G401 (cell line): Measurements from ENCODE around the gene ALS2CL. TPM values are rescaled to one million over a fixed set of nuclear protein-coding genes. Genes with fewer than 3 reads are reported as not detected.

ENCODE experiments used
- DNase-seq: peaks from one replicate; pipeline ENCODE4 v3.0.0-alpha.2; 2015; ENCODE audit warnings: low spot score
- in situ Hi-C: cut with HindIII; loops from 2 replicates; pipeline ENCODE4 v1.10.0; 2016; ENCODE audit warnings: low sequenced_read_pairs, mixed read lengths
- total RNA-seq: library from RNA; depleted of rRNA; stranded (reverse); fragments of >200 nt; shearing (Covaris generic); gene quantifications from 2 replicates; pipeline ENCODE4 v1.2.3, GENCODE V29; 2014

The ALS2CL gene
- total RNA-seq, 1 experiment from 2014 or later = 0.20 TPM

GRCh38 chr3:46670000-46670890 is 23.2 kb downstream of the ALS2CL start:
- DNase-seq = no peak
- in situ Hi-C loops = no loop called here

GRCh38 chr3:46669191-46669999 is 24.1 kb downstream of the ALS2CL start:
- DNase-seq = no peak
- in situ Hi-C loops = no loop called here

- in situ Hi-C loops = no loop called here
- no peak for DNase-seq
These were observed 24.9 kb downstream of the ALS2CL start for GRCh38 chr3:46668591-46668990.

- DNase-seq = no peak
- in situ Hi-C loops = no loop called here
These were observed 25.4 kb downstream of the ALS2CL start for GRCh38 chr3:46668116-46668515.

- in situ Hi-C loops = no loop called here
- DNase-seq = no peak
These were observed 25.8 kb downstream of the ALS2CL start for GRCh38 chr3:46667657-46668056.

- in situ Hi-C loops = no loop called here
- DNase-seq = no peak
These were observed 26.3 kb downstream of the ALS2CL start for GRCh38 chr3:46667061-46667621.

GRCh38 chr3:46666453-46666845 is 27.0 kb downstream of the ALS2CL start:
- no peak for DNase-seq

GRCh38 chr3:46665763-46666452 is 27.6 kb downstream of the ALS2CL start:
- DNase-seq = no peak
- in situ Hi-C loops = no loop called here

More at GRCh38 chr3:46666453-46666845, 27.0 kb downstream of the ALS2CL start:
- in situ Hi-C loops = no loop called here

GRCh38 chr3:46664971-46665762 is 28.3 kb downstream of the ALS2CL start:
- in situ Hi-C loops = no loop called here
- DNase-seq = no peak

- in situ Hi-C loops = no loop called here
- DNase-seq = no peak
These were observed 29.1 kb downstream of the ALS2CL start for GRCh38 chr3:46664188-46664970.

GRCh38 chr3:46663591-46664135 is 29.8 kb downstream of the ALS2CL start:
- DNase-seq = no peak
- in situ Hi-C loops = no loop called here

- DNase-seq = no peak
- in situ Hi-C loops = no loop called here
These were observed 30.5 kb downstream of the ALS2CL start for GRCh38 chr3:46662771-46663551.

GRCh38 chr3:46661776-46662766 is 31.4 kb downstream of the ALS2CL start:
- DNase-seq = no peak
- in situ Hi-C loops = no loop called here

GRCh38 chr3:46660543-46661523 is 32.6 kb downstream of the ALS2CL start:
- DNase-seq = no peak
- in situ Hi-C loops = no loop called here

GRCh38 chr3:46660003-46660402 is 33.5 kb downstream of the ALS2CL start:
- no peak for DNase-seq

More at GRCh38 chr3:46660003-46660402, 33.5 kb downstream of the ALS2CL start:
- in situ Hi-C loops = no loop called here
